Stomach (tissue), 9 donors: ENCODE data around the gene SLC12A7. TPM values are rescaled to one million over a fixed set of nuclear protein-coding genes. Genes with fewer than 3 reads are reported as not detected.
"Not testable (repeated sequence)": the region's sequence is repeated elsewhere in the genome, so short reads cannot be mapped to it uniquely, and the experiment has no call there.

Source experiments
- DNase-seq, 2 donors: peaks; one replicate each; pipeline versions ENCODE4 v3.0.0 to v3.0.0-alpha.2; 2013 to 2019
- H3K27ac ChIP-seq, 5 donors: fragments of 200-600 bp in 4 of 5; sonication (generic) in 4 of 5; one replicate each; pipeline ENCODE4 v1.5.1; 2013 to 2019; ENCODE audit warnings: mild to moderate bottlenecking in 1 of 5, moderate library complexity in 1 of 5
- H3K27me3 ChIP-seq, 3 donors: fragments of 200-600 bp; sonication (generic); one replicate each; pipeline ENCODE4 v1.5.1; 2017 to 2019; ENCODE audit warnings: mixed run types in 1 of 3
- H3K36me3 ChIP-seq, 4 donors: fragments of 200-600 bp; sonication (generic); 1 replicate in 3 of 4; 2 replicates in 1 of 4; pipeline ENCODE4 v1.5.1; 2016 to 2019
- H3K4me1 ChIP-seq, 4 donors: fragments of 200-600 bp; sonication (generic); one replicate each; pipeline ENCODE4 v1.5.1; 2016 to 2019
- H3K4me3 ChIP-seq, 4 donors: fragments of 200-600 bp; sonication (generic) in 3 of 4; one replicate each; pipeline ENCODE4 v1.5.1; 2016 to 2019; ENCODE audit warnings: mild to moderate bottlenecking in 1 of 4
- H3K9me3 ChIP-seq, 4 donors: fragments of 200-600 bp; sonication (generic); one replicate each; pipeline ENCODE4 v1.5.1; 2016 to 2019
- CTCF ChIP-seq, 7 experiments: fragments of 450-650 bp in 4 of 7; fragments of 200-600 bp in 3 of 7; sonication (generic) in 3 of 7; IDR thresholded peaks; one replicate each; pipeline ENCODE4 v1.5.1; 2016 to 2019; ENCODE audit warnings: antibody characterized with exemption in 7 of 7, control low read depth in 2 of 7, mild to moderate bottlenecking in 1 of 7
- EP300 ChIP-seq: sonication (generic); formaldehyde crosslinking; IDR thresholded peaks from one replicate; pipeline ENCODE4 v1.6.1; 2017; ENCODE audit warnings: antibody characterized with exemption
- POLR2A ChIP-seq, 4 donors: fragments of 450-650 bp; IDR thresholded peaks; one replicate each; pipeline ENCODE4 v1.6.1; 2016; ENCODE audit warnings: antibody characterized with exemption in 4 of 4, control low read depth in 2 of 4, mild to moderate bottlenecking in 1 of 4, moderate library complexity in 1 of 4
- POLR2AphosphoS5 ChIP-seq, 3 donors: sonication (generic); formaldehyde crosslinking; IDR thresholded peaks; one replicate each; pipeline ENCODE4 v1.6.1; 2016; ENCODE audit warnings: antibody characterized with exemption in 3 of 3
- WGBS, 5 donors: extraction: QIAGEN DNeasy Blood & Tissue Kit in 3 of 5; methylation state at CpG; one replicate each; pipeline versions ENCODE4 v1.1.5 to v1.1.7; 2013 to 2018; 5-methylcytosine and 5-hydroxymethylcytosine counted together
- intact Hi-C: fragments of 100-400 bp; cut with DNase I; formaldehyde crosslinking; loops from one replicate; pipeline ENCODE4 v1.15.1; 2023; ENCODE audit warnings: low total_unique reads
- polyA plus RNA-seq, 3 donors: library from polyadenylated mRNA; stranded (reverse); fragments of 200-250 nt; gene quantifications; one replicate each; pipeline ENCODE4 v1.2.3, GENCODE V29; 2013
- total RNA-seq, 5 donors: library from RNA; depleted of rRNA; stranded (reverse); fragments of >200 nt; gene quantifications; one replicate each; pipeline versions ENCODE4 v1.1.0 to v1.2.3, GENCODE V29; 2014 to 2016
- donor health status: healthy with polysubstance abuse.
- donor health status: Bipolar disorder and iron deficiency.
- donor health status: healthy.

The SLC12A7 gene
- total and polyA plus RNA-seq, 8 donors: 4.7 to 346 (median 37.7) TPM

GRCh38 chr5:1026700-1027621, 84.9 kb downstream of the SLC12A7 start:
- intact Hi-C loops: no loop called here
- H3K9me3 ChIP-seq: no peaks in the 10 kb centered on the region
- H3K27me3 ChIP-seq: peaks cover 0 to 45% (median 0%) of the 10 kb centered on the region in 3 donors
- H3K4me3 ChIP-seq: no peak overlapping the region
- H3K36me3 ChIP-seq: no peaks in the 10 kb centered on the region
- H3K27ac ChIP-seq: no peak overlapping the region
- no peak for DNase-seq
- WGBS, 5 donors: 77 to 85% (median 82%) methylated on average over 20 to 29 of the region's 29 CpGs
- TF ChIP-seq POLR2AphosphoS5 (IDR thresholded peaks at IDR 0.05) (no peak), CTCF (IDR thresholded peaks at IDR 0.05) (no peak), EP300 (no peak), POLR2A (IDR thresholded peaks at IDR 0.05) (no peak)
- H3K4me1 ChIP-seq: no peaks in the 10 kb centered on the region

- H3K4me3 ChIP-seq, H3K36me3 ChIP-seq, DNase-seq, H3K27me3 ChIP-seq, H3K4me1 ChIP-seq, H3K9me3 ChIP-seq, H3K27ac ChIP-seq, intact Hi-C loops: not testable (repeated sequence)
- WGBS, 5 donors: 64 to 82% (median 69%) methylated on average over 7 to 9 of the region's 9 CpGs
These were observed 89.9 kb downstream of the SLC12A7 start for GRCh38 chr5:1021969-1022336.

GRCh38 chr5:1021136-1021968, 90.5 kb downstream of the SLC12A7 start:
- Histone ChIP-seq H3K36me3 (no peaks in the 10 kb centered on the region), H3K27me3 (no peaks in the 10 kb centered on the region), H3K4me1 (no peaks in the 10 kb centered on the region), H3K9me3 (no peaks in the 10 kb centered on the region), H3K4me3 (no peak overlapping the region), H3K27ac (no peak overlapping the region)
- TF ChIP-seq POLR2A (IDR thresholded peaks at IDR 0.05) (no peak), POLR2AphosphoS5 (IDR thresholded peaks at IDR 0.05) (no peak), EP300 (no peak), CTCF (IDR thresholded peaks at IDR 0.05) (no peak)
- WGBS, 5 donors: 51 to 71% (median 59%) methylated on average over 23 to 29 of the region's 29 CpGs
- DNase-seq: peak in 1 of 2 donors; percentile 47
- intact Hi-C loops: no loop called here

- Histone ChIP-seq H3K27ac (no peak overlapping the region), H3K4me1 (no peaks in the 10 kb centered on the region), H3K27me3 (no peaks in the 10 kb centered on the region), H3K36me3 (no peaks in the 10 kb centered on the region), H3K9me3 (no peaks in the 10 kb centered on the region), H3K4me3 (no peak overlapping the region)
- DNase-seq: no peak
- 58 to 79% (median 65%) methylated on average over 15 to 16 of the region's 16 CpGs for WGBS, 5 donors
- TF ChIP-seq EP300: no peak
- TF ChIP-seq POLR2AphosphoS5 (IDR thresholded peaks at IDR 0.05): no peak
- no peak for TF ChIP-seq POLR2A (IDR thresholded peaks at IDR 0.05)
- TF ChIP-seq CTCF (IDR thresholded peaks at IDR 0.05): no peak
- intact Hi-C loops: no loop called here
These were observed 91.4 kb downstream of the SLC12A7 start for GRCh38 chr5:1020452-1020961.
